Endothelial cell of umbilical vein (primary cell): ENCODE measurements around the gene VPREB3. TPM values are rescaled to one million over a fixed set of nuclear protein-coding genes. Genes with fewer than 3 reads are reported as not detected.
A peak's percentile ranks its signal among the peaks of the same experiment; 100 is the strongest.

Experiments
- BruUV-seq: library from RNA; stranded (reverse); fragments of 400-500 nt; replicated peaks from 2 replicates; lab custom pipeline; 2021; lab: Mats Ljungman, UMichigan
- CTCF ChIA-PET: fragments of 300-600, 350-600 bp; sonication (Branson Sonifier 250); formaldehyde crosslinking; loops from one replicate; lab custom pipeline; 2021; ENCODE audit warnings: antibody characterized with exemption, inconsistent platforms; lab: Charles Lee
- POLR2A ChIA-PET: fragments of 300-600, 350-600 bp; sonication (Branson Sonifier 250); formaldehyde crosslinking; loops from one replicate; lab custom pipeline; 2021; ENCODE audit warnings: antibody characterized with exemption, inconsistent platforms; lab: Charles Lee
- DNase-seq: peaks from one replicate; pipeline ENCODE4 v3.0.0-alpha.2; 2011; ENCODE audit warnings: low read depth, low spot score
- FAIRE-seq: peaks from 2 replicates; lab custom pipeline; 2011; peaks lifted over from hg19 to GRCh38; lab: Jason Lieb, UNC
- H2AFZ ChIP-seq: 2 replicates; pipeline ENCODE4 v1.6.0; 2012; ENCODE audit warnings: low read depth, low read length, control low read depth, inconsistent platforms
- H3K27ac ChIP-seq: 2 replicates; pipeline ENCODE4 v1.5.1; 2011; ENCODE audit warnings: low read depth, mild to moderate bottlenecking, control low read depth, low read length, moderate library complexity; ENCODE audit not compliant: insufficient read depth
- H3K27me3 ChIP-seq, 2 experiments: 2 replicates each; pipeline versions ENCODE4 v1.6.0 to v1.6.1; 2011; ENCODE audit warnings: low read length in 2 of 2, mixed read lengths in 1 of 2; ENCODE audit not compliant: control insufficient read depth in 2 of 2, insufficient read depth in 2 of 2
- H3K36me3 ChIP-seq, 2 experiments: 2 replicates in 1 of 2; 3 replicates in 1 of 2; pipeline ENCODE4 v1.5.1; 2011; ENCODE audit warnings: low read length in 2 of 2, mild to moderate bottlenecking in 1 of 2, moderate library complexity in 1 of 2; ENCODE audit not compliant: control insufficient read depth in 2 of 2, insufficient read depth in 2 of 2; ENCODE audit errors: extremely low read depth in 1 of 2
- H3K4me1 ChIP-seq: 3 replicates; pipeline ENCODE4 v1.5.1; 2011; ENCODE audit warnings: mild to moderate bottlenecking, low read length; ENCODE audit not compliant: control insufficient read depth, insufficient read depth; ENCODE audit errors: extremely low read depth
- H3K4me2 ChIP-seq: 2 replicates; pipeline ENCODE4 v1.6.1; 2011; ENCODE audit warnings: low read length, control low read depth, mixed read lengths; ENCODE audit not compliant: insufficient read depth
- H3K4me3 ChIP-seq, 3 experiments: fragments of 200-600 bp in 1 of 3; sonication (generic), shearing (Covaris generic) in 1 of 3; replicated peaks in 1 of 3; 2 replicates each; pipeline ENCODE4 v1.5.1; 2011 to 2016; ENCODE audit warnings: control low read depth in 3 of 3, low read length in 3 of 3, mild to moderate bottlenecking in 2 of 3, inconsistent platforms in 1 of 3, low read depth in 1 of 3, moderate library complexity in 1 of 3; ENCODE audit not compliant: insufficient read depth in 1 of 3
- H3K79me2 ChIP-seq: 2 replicates; pipeline ENCODE4 v1.6.0; 2012; ENCODE audit warnings: low read length, inconsistent platforms; ENCODE audit not compliant: control insufficient read depth, insufficient read depth
- H3K9ac ChIP-seq: replicated peaks from 2 replicates; pipeline ENCODE3; 2011; ENCODE audit warnings: low read length, control low read depth; ENCODE audit not compliant: insufficient read depth; ENCODE audit errors: extremely low read depth
- H3K9me1 ChIP-seq: replicated peaks from 3 replicates; pipeline ENCODE4 v1.6.0; 2011; ENCODE audit warnings: mild to moderate bottlenecking, low read length; ENCODE audit not compliant: control insufficient read depth, insufficient read depth; ENCODE audit errors: extremely low read depth
- H3K9me3 ChIP-seq: replicated peaks from 2 replicates; pipeline ENCODE4 v1.5.1; 2012; ENCODE audit warnings: low read length, inconsistent platforms; ENCODE audit not compliant: control insufficient read depth, insufficient read depth
- H4K20me1 ChIP-seq: replicated peaks from 2 replicates; pipeline ENCODE3; 2011; ENCODE audit warnings: mild to moderate bottlenecking, low read length; ENCODE audit not compliant: control insufficient read depth, insufficient read depth; ENCODE audit errors: extremely low read depth
- CTCF ChIP-seq, 2 donors: IDR thresholded peaks; 1 replicate in 1 of 2; 2 replicates in 1 of 2; pipeline ENCODE4 v1.5.1; 2011; ENCODE audit warnings: low read length in 2 of 2, mild to moderate bottlenecking in 2 of 2, moderate library complexity in 2 of 2, control low read depth in 1 of 2, inconsistent platforms in 1 of 2, low read depth in 1 of 2; ENCODE audit not compliant: insufficient read depth in 1 of 2; ENCODE audit errors: extremely low read depth in 1 of 2
- EZH2 ChIP-seq: IDR thresholded peaks from 2 replicates; pipeline ENCODE4 v1.6.1; 2012; ENCODE audit warnings: borderline replicate concordance, low read depth, mild to moderate bottlenecking, moderate library complexity, low read length, inconsistent platforms; ENCODE audit not compliant: severe bottlenecking
- GATA2 ChIP-seq: IDR thresholded peaks from 2 replicates; pipeline ENCODE4 v1.7.0; 2011; ENCODE audit warnings: low read depth, mild to moderate bottlenecking, moderate library complexity, mixed read lengths, low read length; ENCODE audit not compliant: insufficient read length, insufficient read depth
- MAX ChIP-seq: IDR thresholded peaks from 2 replicates; pipeline ENCODE4 v1.6.1; 2011; ENCODE audit not compliant: insufficient read depth, insufficient read length
- POLR2A ChIP-seq: IDR thresholded peaks from 2 replicates; pipeline ENCODE4 v1.6.1; 2012; ENCODE audit warnings: low read depth, mild to moderate bottlenecking, control low read depth, low read length
- POLR2AphosphoS5 ChIP-seq: IDR thresholded peaks from 2 replicates; pipeline ENCODE4 v1.6.1; 2012; ENCODE audit warnings: low read depth, mild to moderate bottlenecking, control low read depth, low read length, moderate library complexity; ENCODE audit not compliant: insufficient read depth
- dilution Hi-C: fragments of 300-500 bp; cut with MboI; formaldehyde crosslinking; loops from one replicate; pipeline ENCODE4 v1.15.0; 2019; ENCODE audit warnings: low sequenced_read_pairs; ENCODE audit not compliant: extremely low pct_ligation_motif_present
- intact Hi-C: fragments of 100-400 bp; cut with micrococcal nuclease; formaldehyde crosslinking; loops from one replicate; pipeline ENCODE4 v1.10.0; 2022
- polyA plus RNA-seq, 4 experiments: library from polyadenylated mRNA; depleted of rRNA in 3 of 4; stranded (reverse) in 3 of 4; unstranded in 1 of 4; fragments of >200 nt; gene quantifications; 2 replicates each; pipeline versions ENCODE4 v1.2.1 to v1.2.3, GENCODE V29; 2011 to 2012; ENCODE audit warnings: missing spikeins in 1 of 4
- total RNA-seq: library from RNA; stranded (reverse); gene quantifications from 2 replicates; pipeline ENCODE4 v1.2.3, GENCODE V29; 2021

VPREB3 gene
- total and polyA plus RNA-seq, 2 donors (not counting 3 experiments of a cell fraction or from before 2014, with no cell fraction given): not detected

- dilution Hi-C loops: no loop called here
- H3K27me3 ChIP-seq: no peaks in the 10 kb centered on the region
- CTCF ChIA-PET: interaction anchor here (0.8 to 1.6 kb wide), 4 partner anchors 9 to 94 kb away, joined by 4 to 8 read pairs (median 6); partner anchors contain the start of gene CHCHD10
These were observed 1.5 kb upstream of the VPREB3 start for GRCh38 chr22:23755711-23756110.

GRCh38 chr22:23754980-23755636, 883 bp upstream of the VPREB3 start:
- Histone ChIP-seq H3K27me3 (no peaks in the 10 kb centered on the region), H3K9ac (no peak overlapping the region), H3K4me2 (no peak overlapping the region), H3K4me3 (no peak overlapping the region), H3K79me2 (no peaks in the 10 kb centered on the region), H2AFZ (no peak overlapping the region), H3K9me1 (no peaks in the 10 kb centered on the region), H4K20me1 (no peaks in the 10 kb centered on the region), H3K9me3 (no peaks in the 10 kb centered on the region), H3K36me3 (no peaks in the 10 kb centered on the region), H3K27ac (no peak overlapping the region), H3K4me1 (peaks cover 5% of the 10 kb centered on the region)
- DNase-seq (peak; percentile 73), FAIRE-seq (peak; percentile 49)
- TF ChIP-seq GATA2: no peak
- no peak for TF ChIP-seq MAX
- no peak for TF ChIP-seq EZH2
- TF ChIP-seq CTCF (IDR thresholded peaks at IDR 0.05; ENCODE audit: extremely low read depth in 1 of 2, insufficient read depth in 1 of 2, low read depth in 1 of 2, low read length in 2 of 2): no peak
- TF ChIP-seq POLR2AphosphoS5: no peak
- ChIA-PET CTCF (interaction anchor here (0.8 to 1.6 kb wide), 4 partner anchors 10 to 94 kb away, joined by 4 to 8 read pairs (median 6); partner anchors contain the start of gene CHCHD10), POLR2A (interaction anchor here (0.6 kb wide), 1 partner anchor 22 kb away, joined by 6 read pairs; no protein-coding TSS in a partner anchor)
- intact Hi-C loops: no loop called here
- dilution Hi-C loops: no loop called here
- BruUV-seq: no TSS peak

More at GRCh38 chr22:23755711-23756110, 1.5 kb upstream of the VPREB3 start:
- intact Hi-C loops: no loop called here
- DNase-seq (no peak), FAIRE-seq (no peak)
- Histone ChIP-seq H4K20me1 (no peaks in the 10 kb centered on the region), H3K36me3 (no peaks in the 10 kb centered on the region), H3K79me2 (no peaks in the 10 kb centered on the region), H3K9me3 (no peaks in the 10 kb centered on the region), H2AFZ (no peak overlapping the region), H3K4me3 (no peak overlapping the region), H3K4me2 (no peak overlapping the region), H3K9ac (no peak overlapping the region), H3K27ac (no peak overlapping the region), H3K9me1 (no peaks in the 10 kb centered on the region), H3K4me1 (no peaks in the 10 kb centered on the region)
- BruUV-seq: no TSS peak
- POLR2A ChIA-PET: interaction anchor here (0.6 kb wide), 1 partner anchor 22 kb away, joined by 6 read pairs; no protein-coding TSS in a partner anchor
- TF ChIP-seq GATA2 (no peak), POLR2A (no peak), EZH2 (no peak)
